ENCODE data around the gene PLD1. TPM values are rescaled to one million over a fixed set of nuclear protein-coding genes. Genes with fewer than 3 reads are reported as not detected.

Gene PLD1
- total and polyA plus RNA-seq, 11 donors, result 12.3 to 106 (median 61.0) TPM

- ATAC-seq (no peak), DNase-seq (no peak)
- Histone ChIP-seq H3K4me3 (peak overlapping the region in 11 of 12 donors; percentile 29 to 71 (median 56)), H3K27me3 (no peaks in the 10 kb centered on the region), H3K27ac (peak overlapping the region in 11 of 12 donors; percentile 17 to 83 (median 75)), H3K9me3 (no peaks in the 10 kb centered on the region), H3K4me1 (peaks cover 0 to 48% (median 26%) of the 10 kb centered on the region in 12 donors), H3K36me3 (no peaks in the 10 kb centered on the region)
- no peak for TF ChIP-seq POLR2A (IDR thresholded peaks at IDR 0.05)
- TF ChIP-seq, protein P1, sequence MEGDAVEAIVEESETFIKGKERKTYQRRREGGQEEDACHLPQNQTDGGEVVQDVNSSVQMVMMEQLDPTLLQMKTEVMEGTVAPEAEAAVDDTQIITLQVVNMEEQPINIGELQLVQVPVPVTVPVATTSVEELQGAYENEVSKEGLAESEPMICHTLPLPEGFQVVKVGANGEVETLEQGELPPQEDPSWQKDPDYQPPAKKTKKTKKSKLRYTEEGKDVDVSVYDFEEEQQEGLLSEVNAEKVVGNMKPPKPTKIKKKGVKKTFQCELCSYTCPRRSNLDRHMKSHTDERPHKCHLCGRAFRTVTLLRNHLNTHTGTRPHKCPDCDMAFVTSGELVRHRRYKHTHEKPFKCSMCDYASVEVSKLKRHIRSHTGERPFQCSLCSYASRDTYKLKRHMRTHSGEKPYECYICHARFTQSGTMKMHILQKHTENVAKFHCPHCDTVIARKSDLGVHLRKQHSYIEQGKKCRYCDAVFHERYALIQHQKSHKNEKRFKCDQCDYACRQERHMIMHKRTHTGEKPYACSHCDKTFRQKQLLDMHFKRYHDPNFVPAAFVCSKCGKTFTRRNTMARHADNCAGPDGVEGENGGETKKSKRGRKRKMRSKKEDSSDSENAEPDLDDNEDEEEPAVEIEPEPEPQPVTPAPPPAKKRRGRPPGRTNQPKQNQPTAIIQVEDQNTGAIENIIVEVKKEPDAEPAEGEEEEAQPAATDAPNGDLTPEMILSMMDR (IDR thresholded peaks at IDR 0.05), result no peak
- WGBS, 4 donors, result 39 to 60% (median 48%) methylated on average over 10 of the region's 10 CpGs
- intact Hi-C loops (cut with DNase I), result loop anchor here in 1 of 10 donors (5.0 kb wide), 1 partner anchor 121 kb away; no protein-coding TSS in a partner anchor
These were observed 41.9 kb downstream of the PLD1 start for GRCh38 chr3:171768281-171768900.

DNA sequence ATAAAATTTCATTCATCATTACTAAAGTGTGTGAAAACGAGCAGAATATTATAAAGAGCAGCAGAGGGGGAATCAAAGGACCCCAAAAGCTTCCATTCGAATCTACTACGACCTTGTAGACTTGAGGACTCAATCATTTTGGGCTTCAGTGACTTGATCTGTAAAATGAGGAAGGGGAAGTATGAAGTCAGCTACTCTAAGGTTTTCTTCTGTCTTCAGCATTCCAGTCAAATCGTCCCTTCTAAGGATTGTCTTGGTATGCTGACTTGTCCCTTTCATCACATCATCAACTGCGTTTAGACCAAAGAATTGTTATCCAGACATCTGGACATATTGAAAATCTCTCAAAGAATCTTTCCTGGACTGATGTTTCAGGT lies 44.8 kb downstream of the PLD1 start:
- Histone ChIP-seq H3K4me1 (peaks cover 0 to 57% (median 32%) of the 10 kb centered on the region in 12 donors), H3K9me3 (no peaks in the 10 kb centered on the region), H3K27ac (peak overlapping the region in 5 of 12 donors; percentile 5 to 64 (median 31)), H3K27me3 (no peaks in the 10 kb centered on the region), H3K36me3 (peaks cover 0 to 6% (median 0%) of the 10 kb centered on the region in 9 donors), H3K4me3 (peak overlapping the region in 1 of 12 donors; percentile 3)
- ATAC-seq, result no peak
- TF ChIP-seq, protein P1 (IDR thresholded peaks at IDR 0.05), result no peak
- no peak for TF ChIP-seq POLR2A (IDR thresholded peaks at IDR 0.05)
- 72 to 78% (median 75%) methylated on average over 5 of the region's 5 CpGs for WGBS, 4 donors
- intact Hi-C loops (cut with DNase I), result loop anchor here in 1 of 10 donors (5.0 kb wide), 1 partner anchor 118 kb away; no protein-coding TSS in a partner anchor
- DNase-seq, result no peak

DNA sequence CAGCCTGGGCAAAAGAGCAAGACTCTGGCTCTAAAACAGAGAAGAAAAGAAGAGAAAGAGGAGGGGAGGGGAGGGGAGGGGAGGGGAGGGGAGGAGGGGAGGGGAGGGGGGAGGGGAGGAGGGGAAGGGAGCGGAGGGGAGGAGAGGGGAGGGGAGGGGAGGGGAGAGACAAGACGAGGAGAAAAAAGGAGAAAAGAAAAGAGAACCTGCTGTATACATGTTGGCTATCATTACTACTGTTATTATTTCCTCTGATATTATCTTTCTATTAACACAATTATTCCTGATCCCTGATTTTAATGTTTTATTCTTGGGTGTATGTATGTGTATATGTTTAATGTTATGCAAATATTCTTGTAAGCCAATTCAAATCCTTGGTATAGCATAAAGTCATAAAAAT lies 46.9 kb downstream of the PLD1 start:
- TF ChIP-seq, protein P1 (IDR thresholded peaks at IDR 0.05), result no peak
- no peak for TF ChIP-seq POLR2A (IDR thresholded peaks at IDR 0.05)
- WGBS, 4 donors, result 72 to 90% (median 83%) methylated on average over 2 of the region's 2 CpGs
- ATAC-seq (no peak), DNase-seq (no peak)
- peaks cover 0 to 6% (median 0%) of the 10 kb centered on the region in 9 donors for H3K36me3 ChIP-seq
- intact Hi-C loops (cut with DNase I), result no loop called here
- peaks cover 0 to 64% (median 27%) of the 10 kb centered on the region in 12 donors for H3K4me1 ChIP-seq
- no peak overlapping the region for H3K4me3 ChIP-seq
- no peaks in the 10 kb centered on the region for H3K27me3 ChIP-seq
- no peak overlapping the region for H3K27ac ChIP-seq
- no peaks in the 10 kb centered on the region for H3K9me3 ChIP-seq

DNA sequence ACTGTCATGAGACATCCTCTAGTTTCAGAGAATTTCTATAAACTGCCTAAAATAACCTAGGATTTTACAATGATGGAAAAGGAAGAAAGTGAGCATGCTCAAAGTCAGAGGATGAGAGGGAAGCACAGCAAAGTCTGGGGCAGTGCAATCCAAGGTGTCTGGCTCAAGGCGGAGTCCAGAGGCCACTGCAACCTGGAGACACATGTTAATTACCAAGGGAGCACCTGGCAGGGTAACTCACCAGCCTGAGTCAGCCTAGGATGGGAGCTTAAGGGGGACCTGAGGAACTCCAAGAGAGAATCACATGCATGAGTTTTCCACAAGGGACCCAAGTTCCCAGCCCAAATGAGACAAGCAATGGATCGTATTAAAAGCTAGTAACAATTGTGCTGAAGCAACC lies 49.8 kb downstream of the PLD1 start:
- H3K36me3 ChIP-seq, result peaks cover 0 to 6% (median 0%) of the 10 kb centered on the region in 9 donors
- H3K27ac ChIP-seq, result no peak overlapping the region
- WGBS, 4 donors, result 78 to 92% (median 89%) methylated on average over 2 of the region's 2 CpGs
- H3K9me3 ChIP-seq, result no peaks in the 10 kb centered on the region
- DNase-seq (no peak), ATAC-seq (no peak)
- peaks cover 0 to 63% (median 34%) of the 10 kb centered on the region in 12 donors for H3K4me1 ChIP-seq
- H3K4me3 ChIP-seq, result no peak overlapping the region
- no peaks in the 10 kb centered on the region for H3K27me3 ChIP-seq
- intact Hi-C loops (cut with DNase I), result no loop called here
- TF ChIP-seq, protein P1 (IDR thresholded peaks at IDR 0.05), result no peak
- TF ChIP-seq POLR2A (IDR thresholded peaks at IDR 0.05), result no peak

Measured in heart left ventricle (tissue), 16 donors.